B cell (primary cell): ENCODE data around the gene DUSP14. TPM values are rescaled to one million over a fixed set of nuclear protein-coding genes. Genes with fewer than 3 reads are reported as not detected.

Experiments
- ATAC-seq: fragments of 200-7000 bp; cut with Tn5 transposase; one replicate; pipeline ENCODE4 v1.10.0; 2021; ENCODE audit warnings: low read depth, mild to moderate bottlenecking, moderate number of reproducible peaks, moderate library complexity
- CTCF ChIA-PET: fragments of 350-600 bp; sonication (Branson Sonifier 250); formaldehyde crosslinking; loops from one replicate; lab custom pipeline; 2021; ENCODE audit warnings: antibody characterized with exemption, inconsistent platforms; lab: Charles Lee
- POLR2A ChIA-PET: fragments of 350-600 bp; sonication (Branson Sonifier 250); formaldehyde crosslinking; loops from one replicate; lab custom pipeline; 2021; ENCODE audit warnings: antibody characterized with exemption; lab: Charles Lee
- DNase-seq: peaks from one replicate; pipeline ENCODE4 v3.0.0; 2013
- H2AFZ ChIP-seq: 2 replicates; pipeline ENCODE4 v1.6.1; 2012; ENCODE audit warnings: mild to moderate bottlenecking, low read depth, low read length; ENCODE audit not compliant: insufficient read depth, poor library complexity, severe bottlenecking
- H3K27ac ChIP-seq, 2 donors: 1 replicate in 1 of 2; 2 replicates in 1 of 2; pipeline ENCODE4 v1.5.1; 2012 to 2013; ENCODE audit warnings: low read length in 2 of 2, mild to moderate bottlenecking in 2 of 2, moderate library complexity in 1 of 2
- H3K27me3 ChIP-seq, 4 experiments: fragments of 200-600 bp in 1 of 4; sonication (generic) in 1 of 4; replicated peaks in 1 of 4; 1 replicate in 2 of 4; 2 replicates in 2 of 4; pipeline versions ENCODE4 v1.6.1 to v1.7.0; 2013 to 2016; ENCODE audit warnings: low read length in 3 of 4, mild to moderate bottlenecking in 2 of 4, mixed read lengths in 1 of 4, moderate library complexity in 1 of 4; ENCODE audit not compliant: insufficient read depth in 4 of 4, control insufficient read depth in 3 of 4; ENCODE audit errors: control extremely low read depth in 1 of 4
- H3K36me3 ChIP-seq, 2 experiments: replicated peaks in 1 of 2; 1 replicate in 1 of 2; 2 replicates in 1 of 2; pipeline versions ENCODE4 v1.6.1 to v1.7.1; 2013; ENCODE audit warnings: low read length in 1 of 2; ENCODE audit not compliant: insufficient read depth in 2 of 2, control insufficient read depth in 1 of 2; ENCODE audit errors: control extremely low read depth in 1 of 2, extremely low read depth in 1 of 2
- H3K4me1 ChIP-seq, 2 donors: fragments of 200-600 bp in 1 of 2; sonication (generic) in 1 of 2; 1 replicate in 1 of 2; 2 replicates in 1 of 2; pipeline versions ENCODE4 v1.5.1 to v1.6.1; 2013 to 2017; ENCODE audit warnings: low read length in 2 of 2; ENCODE audit not compliant: control insufficient read depth in 2 of 2, insufficient read depth in 2 of 2
- H3K4me2 ChIP-seq: replicated peaks from 2 replicates; pipeline ENCODE3; 2012; ENCODE audit warnings: mild to moderate bottlenecking, low read depth, low read length; ENCODE audit not compliant: poor library complexity, severe bottlenecking
- H3K4me3 ChIP-seq, 5 experiments: fragments of 200-600 bp in 1 of 5; sonication (generic) in 1 of 5; 1 replicate in 3 of 5; 2 replicates in 2 of 5; pipeline versions ENCODE4 v1.5.1 to v1.7.0; 2011 to 2016; ENCODE audit warnings: low read length in 4 of 5, mild to moderate bottlenecking in 4 of 5, low read depth in 2 of 5, control low read depth in 1 of 5, moderate library complexity in 1 of 5; ENCODE audit not compliant: insufficient read depth in 1 of 5; ENCODE audit errors: control extremely low read depth in 1 of 5, extremely low read depth in 1 of 5
- H3K79me2 ChIP-seq: fragments of 200-600 bp; sonication (generic); one replicate; pipeline ENCODE4 v1.6.0; 2016; ENCODE audit warnings: low read length; ENCODE audit not compliant: control insufficient read depth, insufficient read depth
- H3K9ac ChIP-seq: fragments of 200-600 bp; sonication (generic); 2 replicates; pipeline ENCODE4 v1.6.1; 2017; ENCODE audit warnings: mild to moderate bottlenecking, low read length, moderate library complexity
- H3K9me3 ChIP-seq, 3 donors: one replicate each; pipeline versions ENCODE4 v1.6.1 to v1.7.1; 2013; ENCODE audit warnings: low read length in 2 of 3; ENCODE audit not compliant: control insufficient read depth in 2 of 3, insufficient read depth in 1 of 3; ENCODE audit errors: control extremely low read depth in 1 of 3
- H4K20me1 ChIP-seq: 2 replicates; pipeline ENCODE4 v1.6.0; 2012; ENCODE audit warnings: mild to moderate bottlenecking, low read length; ENCODE audit not compliant: insufficient read depth, control insufficient read depth, poor library complexity, severe bottlenecking
- H3K27ac Mint-ChIP-seq: one replicate; pipeline ENCODE4 v1.8.0; 2021; ENCODE audit warnings: mixed read lengths
- H3K27me3 Mint-ChIP-seq: one replicate; pipeline ENCODE4 v1.8.0; 2021; ENCODE audit warnings: mixed read lengths
- H3K4me1 Mint-ChIP-seq: one replicate; pipeline ENCODE4 v1.8.0; 2021; ENCODE audit warnings: mixed read lengths
- H3K4me3 Mint-ChIP-seq: one replicate; pipeline ENCODE4 v1.8.0; 2021; ENCODE audit warnings: mixed read lengths
- H3K9me3 Mint-ChIP-seq: one replicate; pipeline ENCODE4 v1.8.0; 2022; ENCODE audit warnings: mixed read lengths; ENCODE audit not compliant: insufficient read depth
- EZH2 ChIP-seq: IDR thresholded peaks from 2 replicates; pipeline ENCODE4 v1.6.1; 2012; ENCODE audit warnings: borderline replicate concordance, low read depth, mild to moderate bottlenecking, moderate library complexity, low read length; ENCODE audit not compliant: insufficient read depth, poor library complexity, severe bottlenecking
- WGBS: methylation state at CpG from one replicate; pipeline ENCODE4 v1.1.5; 2013; ENCODE audit warnings: missing lambda C conversion rate; ENCODE audit not compliant: insufficient coverage; 5-methylcytosine and 5-hydroxymethylcytosine counted together
- intact Hi-C: fragments of 100-400 bp; cut with micrococcal nuclease; formaldehyde crosslinking; loops from one replicate; pipeline ENCODE4 v1.10.0; 2022
- polyA plus RNA-seq: library from polyadenylated mRNA; depleted of rRNA; stranded (reverse); fragments of >200 nt; gene quantifications from 2 replicates; pipeline ENCODE4 v1.2.3, GENCODE V29; 2012
- total RNA-seq, 2 donors: library from RNA; stranded (reverse); fragments of 120-200 nt in 1 of 2; gene quantifications; 1 replicate in 1 of 2; 2 replicates in 1 of 2; pipeline versions ENCODE4 v1.2.3 to v1.2.4, GENCODE V29; 2013 to 2022
- TF ChIP-seq, protein P1 (sequence below): fragments of 200-600 bp; IDR thresholded peaks from one replicate; pipeline ENCODE4 v1.8.0; 2022; ENCODE audit warnings: antibody characterized with exemption, mild to moderate bottlenecking

The DUSP14 gene
- total and polyA plus RNA-seq, 2 donors (not counting 1 experiment from before 2014, with no cell fraction given): 3.1 to 5.1 TPM

DNA sequence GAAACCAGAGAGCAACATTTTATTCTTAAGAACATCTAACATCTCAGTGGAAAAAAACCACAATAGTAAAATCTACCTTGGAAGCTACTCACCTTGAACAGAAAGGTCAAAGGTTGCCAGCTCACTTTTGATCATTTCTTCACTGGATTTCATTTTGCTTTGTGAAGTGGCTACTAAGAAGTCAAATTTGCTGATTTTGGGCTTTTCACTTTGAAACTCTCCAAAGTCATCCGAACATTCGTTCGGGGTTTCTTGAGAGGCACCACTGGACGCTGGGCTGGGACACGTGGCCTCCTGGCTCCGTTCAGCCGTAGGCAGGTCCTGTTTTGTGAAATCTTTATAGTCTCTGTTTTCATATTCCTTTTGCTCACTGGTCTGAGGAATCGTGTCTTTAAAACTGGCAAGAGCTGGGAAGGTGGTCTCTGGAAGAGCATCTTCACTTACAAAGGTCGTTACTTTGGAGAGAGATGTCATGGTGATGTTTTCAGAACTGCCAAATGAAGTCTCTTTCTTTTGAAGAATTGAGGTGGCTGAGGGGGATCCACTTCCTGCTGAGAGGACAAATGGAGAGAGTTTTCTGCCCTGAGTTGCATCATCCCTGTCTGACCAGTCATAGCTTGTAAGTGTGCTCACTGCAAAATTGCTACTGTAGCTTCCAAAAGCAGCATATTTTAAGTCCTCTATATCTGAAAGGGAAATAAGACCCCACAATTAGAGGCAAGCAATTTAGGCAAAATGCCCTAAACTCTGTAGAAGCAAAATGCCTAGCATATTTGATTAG is 52.4 kb downstream of the DUSP14 start:
- H3K9ac ChIP-seq: no peak overlapping the region
- peaks cover 35% of the 10 kb centered on the region for H3K79me2 ChIP-seq
- no peak overlapping the region for H3K27ac ChIP-seq
- no peak overlapping the region for H3K4me2 ChIP-seq
- no peaks in the 10 kb centered on the region for H3K9me3 ChIP-seq
- H3K27me3 Mint-ChIP-seq: no peaks in the 10 kb centered on the region
- peaks cover 49% of the 10 kb centered on the region for H4K20me1 ChIP-seq
- peaks cover 2% of the 10 kb centered on the region for H3K4me1 Mint-ChIP-seq
- H2AFZ ChIP-seq: no peak overlapping the region
- no peaks in the 10 kb centered on the region for H3K4me1 ChIP-seq
- WGBS: over 99% methylated on average over 9 of the region's 9 CpGs
- H3K4me3 Mint-ChIP-seq: no peak overlapping the region
- ChIA-PET CTCF (interaction anchor here (0.9 kb wide), 1 partner anchor 10 kb away, joined by 4 read pairs; no protein-coding TSS in a partner anchor), POLR2A (no interaction called here)
- intact Hi-C loops: no loop called here
- ATAC-seq (no peak), DNase-seq (no peak)
- TF ChIP-seq, protein P1, sequence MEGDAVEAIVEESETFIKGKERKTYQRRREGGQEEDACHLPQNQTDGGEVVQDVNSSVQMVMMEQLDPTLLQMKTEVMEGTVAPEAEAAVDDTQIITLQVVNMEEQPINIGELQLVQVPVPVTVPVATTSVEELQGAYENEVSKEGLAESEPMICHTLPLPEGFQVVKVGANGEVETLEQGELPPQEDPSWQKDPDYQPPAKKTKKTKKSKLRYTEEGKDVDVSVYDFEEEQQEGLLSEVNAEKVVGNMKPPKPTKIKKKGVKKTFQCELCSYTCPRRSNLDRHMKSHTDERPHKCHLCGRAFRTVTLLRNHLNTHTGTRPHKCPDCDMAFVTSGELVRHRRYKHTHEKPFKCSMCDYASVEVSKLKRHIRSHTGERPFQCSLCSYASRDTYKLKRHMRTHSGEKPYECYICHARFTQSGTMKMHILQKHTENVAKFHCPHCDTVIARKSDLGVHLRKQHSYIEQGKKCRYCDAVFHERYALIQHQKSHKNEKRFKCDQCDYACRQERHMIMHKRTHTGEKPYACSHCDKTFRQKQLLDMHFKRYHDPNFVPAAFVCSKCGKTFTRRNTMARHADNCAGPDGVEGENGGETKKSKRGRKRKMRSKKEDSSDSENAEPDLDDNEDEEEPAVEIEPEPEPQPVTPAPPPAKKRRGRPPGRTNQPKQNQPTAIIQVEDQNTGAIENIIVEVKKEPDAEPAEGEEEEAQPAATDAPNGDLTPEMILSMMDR: no peak
- no peak for TF ChIP-seq EZH2
- H3K9me3 Mint-ChIP-seq: no peaks in the 10 kb centered on the region
- peaks cover 11 to 78% of the 10 kb centered on the region in 2 experiments for H3K36me3 ChIP-seq
- no peak overlapping the region for H3K4me3 ChIP-seq
- H3K27me3 ChIP-seq: no peaks in the 10 kb centered on the region
- no peak overlapping the region for H3K27ac Mint-ChIP-seq

DNA sequence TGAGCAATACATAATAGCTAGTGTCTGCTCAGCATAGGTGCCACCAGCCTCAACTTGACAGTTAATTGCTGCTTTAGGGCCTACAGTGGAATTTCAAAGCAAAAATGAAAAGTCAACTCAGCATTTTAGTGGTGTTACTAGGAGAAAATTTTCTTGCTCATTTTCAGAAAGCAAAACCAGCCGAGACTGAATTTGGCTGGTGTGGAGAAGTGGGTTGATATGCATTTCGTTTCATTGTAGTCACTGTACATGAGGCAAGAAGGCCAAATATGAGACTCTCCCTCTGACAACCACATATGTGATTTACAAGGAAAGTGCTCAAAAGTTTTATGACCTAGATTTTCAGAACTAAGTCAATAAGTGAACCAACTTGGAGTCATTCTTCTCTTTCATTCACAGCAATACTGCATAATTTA is 54.0 kb downstream of the DUSP14 start:
- no peak overlapping the region for H3K4me3 Mint-ChIP-seq
- H3K9me3 Mint-ChIP-seq: no peaks in the 10 kb centered on the region
- Histone ChIP-seq H3K79me2 (peaks cover 41% of the 10 kb centered on the region), H3K36me3 (peaks cover 10 to 68% of the 10 kb centered on the region in 2 experiments), H3K27me3 (no peaks in the 10 kb centered on the region), H3K9ac (no peak overlapping the region), H3K9me3 (no peaks in the 10 kb centered on the region), H3K4me2 (no peak overlapping the region), H4K20me1 (peaks cover 58% of the 10 kb centered on the region), H3K27ac (no peak overlapping the region), H3K4me1 (no peaks in the 10 kb centered on the region), H3K4me3 (no peak overlapping the region), H2AFZ (no peak overlapping the region)
- TF ChIP-seq EZH2: no peak
- TF ChIP-seq, protein P1: no peak
- DNase-seq (no peak), ATAC-seq (no peak)
- intact Hi-C loops: no loop called here
- no peak overlapping the region for H3K27ac Mint-ChIP-seq
- WGBS: no CpG with 5 or more reads among the region's 2 CpGs
- POLR2A ChIA-PET: no interaction called here
- H3K4me1 Mint-ChIP-seq: peaks cover 5% of the 10 kb centered on the region
- CTCF ChIA-PET: no interaction called here
- H3K27me3 Mint-ChIP-seq: no peaks in the 10 kb centered on the region
